Measurements from ENCODE around the gene LMBR1L.

Gene LMBR1L

DNA sequence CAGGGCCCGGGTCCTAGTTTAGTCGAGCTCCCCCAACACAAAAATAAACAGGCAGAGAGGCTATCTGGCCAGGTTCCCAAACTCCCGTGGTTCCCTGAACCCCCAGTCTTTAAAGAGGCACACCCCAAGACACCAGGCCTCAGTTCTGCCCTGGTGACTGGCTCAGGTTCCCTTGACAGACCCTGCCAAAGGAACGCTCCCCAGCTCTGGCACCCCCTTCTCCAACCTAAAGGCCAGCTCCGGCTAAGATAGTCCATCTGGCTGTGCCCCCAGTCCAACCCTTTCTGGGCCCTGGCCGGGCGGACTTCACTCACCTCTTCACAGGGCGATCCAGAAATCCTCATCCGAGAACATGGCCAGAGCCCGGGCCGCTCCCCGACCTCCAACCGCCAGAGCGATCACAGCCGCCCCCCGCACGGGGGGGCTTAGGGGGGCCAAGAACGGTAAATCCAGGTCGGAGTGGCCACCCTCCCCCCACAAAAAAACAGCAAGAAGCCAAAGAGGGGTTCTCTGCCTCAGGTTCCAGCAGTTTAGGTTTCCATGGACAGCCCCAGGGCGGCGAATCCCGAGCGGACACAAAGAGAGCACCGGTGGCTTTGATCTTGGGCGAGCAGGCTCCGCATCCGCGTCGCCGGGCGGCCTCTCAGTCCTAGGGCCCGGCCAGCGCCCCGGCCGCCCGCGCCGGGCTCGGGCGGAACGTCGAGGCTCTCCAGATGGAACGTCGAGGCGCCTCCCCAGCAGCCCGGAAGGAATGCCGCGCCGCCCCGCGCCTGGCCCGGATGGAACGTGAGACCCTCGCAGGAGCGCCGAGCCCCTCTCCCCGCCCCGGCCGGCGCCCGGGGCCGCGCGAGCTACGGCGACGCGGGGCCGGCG is 51.1 kb downstream of the LMBR1L start:
- TF ChIP-seq GATA1 (IDR thresholded peaks at IDR 0.05; ENCODE audit: low read depth, low read length): no peak
- peak; percentile 67 for TF ChIP-seq POLR2A (IDR thresholded peaks at IDR 0.05; ENCODE audit: low read length)
- peak; percentile 62 to 74 for DNase-seq

DNA sequence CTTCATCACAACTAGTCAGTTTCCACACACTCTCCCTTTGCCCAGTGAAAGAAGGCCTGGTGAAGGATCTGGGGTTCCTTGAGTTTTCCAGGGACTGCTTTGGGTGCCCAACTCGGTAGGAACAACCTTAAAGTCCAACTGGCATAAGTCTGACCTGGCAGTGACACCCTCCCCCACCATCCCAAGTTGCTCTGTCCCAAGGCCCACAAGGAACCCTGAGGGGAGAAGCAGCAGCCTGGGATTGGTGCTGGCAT is 51.7 kb downstream of the LMBR1L start:
- TF ChIP-seq GATA1 (IDR thresholded peaks at IDR 0.05; ENCODE audit: low read depth, low read length) (no peak), POLR2A (IDR thresholded peaks at IDR 0.05; ENCODE audit: low read length) (no peak)
- DNase-seq: peak in 1 of 2 experiments; percentile 53

DNA sequence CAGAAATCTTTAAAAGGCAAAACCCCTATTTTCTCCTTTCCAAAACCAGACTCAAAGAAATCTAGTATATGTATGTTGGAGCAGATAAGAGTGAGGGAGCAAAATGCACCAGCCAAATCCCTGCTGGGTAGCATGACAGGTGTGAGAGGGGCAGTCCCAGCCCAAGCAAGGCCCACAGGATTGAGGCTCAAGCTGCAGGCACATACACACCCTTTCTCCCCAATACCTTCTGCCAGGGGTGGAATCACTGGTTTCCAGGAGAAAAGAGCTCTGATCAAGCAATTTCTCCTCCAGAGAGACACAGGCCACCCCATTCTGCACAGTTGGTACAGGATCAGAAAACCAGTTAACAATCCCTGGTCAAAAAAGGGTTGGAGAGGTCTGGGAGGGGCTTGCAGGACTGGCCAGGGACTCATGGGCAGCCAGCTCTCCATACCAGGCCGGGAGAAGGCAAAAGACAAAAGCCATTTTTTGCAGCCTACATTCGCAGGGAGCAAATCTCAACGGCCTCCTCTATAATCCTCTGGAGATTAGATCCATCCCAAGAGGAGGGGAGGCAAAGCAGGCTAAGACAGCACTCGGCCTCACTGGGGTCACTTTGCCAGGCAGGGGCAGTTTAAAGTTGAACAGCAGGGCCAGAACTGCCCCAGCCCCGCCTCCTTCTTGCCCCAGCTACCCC is 52.1 kb downstream of the LMBR1L start:
- TF ChIP-seq GATA1 (IDR thresholded peaks at IDR 0.05; ENCODE audit: low read depth, low read length) (no peak), POLR2A (IDR thresholded peaks at IDR 0.05; ENCODE audit: low read length) (no peak)
- DNase-seq: peak; percentile 25 to 36

DNA sequence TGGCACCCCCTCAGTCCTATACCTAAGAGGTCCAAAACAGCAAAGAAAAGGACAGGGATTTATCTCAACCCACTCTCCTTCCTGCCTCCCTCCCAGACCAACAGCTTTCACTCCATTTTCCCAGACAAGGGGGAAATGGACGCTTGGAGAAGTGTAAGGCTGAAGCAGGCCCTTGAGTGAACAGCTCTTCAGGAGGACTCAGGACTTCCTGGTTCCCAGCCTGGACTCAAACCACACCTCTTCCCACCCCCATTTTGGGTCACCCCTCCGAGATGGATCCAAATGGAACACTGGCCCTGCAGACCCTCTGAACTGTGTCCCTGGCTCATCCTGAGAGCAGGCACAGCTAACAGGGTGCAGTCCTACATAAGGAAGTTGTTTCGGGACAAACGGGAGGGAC is 52.8 kb downstream of the LMBR1L start:
- DNase-seq: peak in 1 of 2 experiments; percentile 36
- TF ChIP-seq GATA1 (IDR thresholded peaks at IDR 0.05; ENCODE audit: low read depth, low read length) (no peak), POLR2A (IDR thresholded peaks at IDR 0.05; ENCODE audit: low read length) (no peak)

DNA sequence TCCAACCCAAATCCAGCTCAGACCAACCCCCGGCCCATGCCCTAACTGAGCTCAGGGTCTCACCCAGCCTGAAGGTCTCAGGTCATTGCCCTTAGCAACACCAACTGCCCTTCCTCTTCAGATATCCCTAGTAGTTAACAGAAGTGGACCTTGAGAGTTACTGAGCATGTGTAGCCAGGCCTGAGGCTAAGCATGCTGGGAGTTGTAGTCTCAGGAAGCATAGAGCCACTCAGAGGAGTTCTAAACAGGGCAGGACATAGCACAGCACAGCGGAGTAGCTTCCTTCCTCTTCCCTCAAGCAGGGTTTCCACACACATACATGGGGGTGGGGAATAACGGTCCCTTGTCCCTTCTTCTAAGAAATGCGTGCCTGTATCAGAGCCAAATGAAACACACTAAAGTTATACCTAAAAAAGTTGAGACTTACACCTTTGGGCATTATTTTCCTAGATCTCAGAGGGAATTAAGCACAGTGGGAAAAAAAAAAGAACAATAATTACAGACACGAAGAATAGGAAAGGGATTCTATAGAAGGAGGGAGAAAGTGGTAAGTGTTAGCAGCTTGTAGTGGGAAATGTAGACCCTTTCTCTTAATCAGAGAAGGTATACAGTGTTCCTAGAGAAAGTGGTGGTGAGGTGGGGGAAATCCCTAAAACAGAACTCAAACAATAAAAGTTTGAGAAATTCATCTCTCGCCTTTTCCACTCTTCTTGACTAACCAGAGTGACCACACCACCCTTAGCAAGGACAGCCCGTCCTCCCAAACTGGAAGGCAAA is 54.5 kb downstream of the LMBR1L start:
- TF ChIP-seq GATA1 (IDR thresholded peaks at IDR 0.05; ENCODE audit: low read depth, low read length): no peak
- no peak for TF ChIP-seq POLR2A (IDR thresholded peaks at IDR 0.05; ENCODE audit: low read length)
- DNase-seq: peak; percentile 68 to 73

DNA sequence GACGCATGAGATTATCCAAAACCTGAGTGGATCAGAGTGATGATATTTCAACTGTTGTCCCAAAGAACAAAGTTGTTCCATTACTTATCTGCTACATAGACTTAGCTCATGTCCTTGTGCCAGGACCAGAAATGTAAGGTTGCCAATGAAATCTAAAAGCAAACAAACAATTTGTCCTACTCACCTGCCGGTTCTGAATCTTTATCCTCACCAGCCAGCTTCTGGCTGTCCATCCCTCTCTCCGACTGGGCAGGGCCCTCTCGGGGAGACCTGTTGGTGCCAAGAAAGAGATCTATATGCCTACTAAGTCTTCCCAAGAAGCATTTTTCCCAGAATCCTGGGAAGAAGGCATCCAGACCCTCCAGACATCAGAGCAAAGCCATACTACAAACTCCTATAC is 55.6 kb downstream of the LMBR1L start:
- DNase-seq: no peak
- TF ChIP-seq POLR2A (IDR thresholded peaks at IDR 0.05; ENCODE audit: low read length) (no peak), GATA1 (IDR thresholded peaks at IDR 0.05; ENCODE audit: low read depth, low read length) (no peak)

DNA sequence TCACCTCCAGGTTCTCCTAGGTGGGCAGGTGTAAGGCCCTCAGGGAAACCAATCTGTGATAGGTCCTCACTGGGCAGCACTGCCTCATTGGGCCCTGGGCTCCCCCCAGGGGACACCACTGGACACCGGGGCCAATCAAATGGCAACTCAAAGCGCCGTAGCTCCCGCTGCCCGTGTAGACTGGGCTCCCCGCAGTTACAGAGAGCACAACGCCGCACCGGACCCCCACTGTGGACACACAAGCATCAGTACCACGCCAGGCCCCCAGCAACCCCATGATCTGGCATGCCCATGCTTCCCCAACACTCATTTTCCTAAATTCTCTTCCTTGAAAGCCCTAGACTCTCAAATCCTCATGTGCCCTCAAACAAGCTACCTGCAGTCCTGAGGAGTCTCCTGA is 56.1 kb downstream of the LMBR1L start:
- TF ChIP-seq GATA1 (IDR thresholded peaks at IDR 0.05; ENCODE audit: low read depth, low read length) (no peak), POLR2A (IDR thresholded peaks at IDR 0.05; ENCODE audit: low read length) (no peak)
- no peak for DNase-seq

DNA sequence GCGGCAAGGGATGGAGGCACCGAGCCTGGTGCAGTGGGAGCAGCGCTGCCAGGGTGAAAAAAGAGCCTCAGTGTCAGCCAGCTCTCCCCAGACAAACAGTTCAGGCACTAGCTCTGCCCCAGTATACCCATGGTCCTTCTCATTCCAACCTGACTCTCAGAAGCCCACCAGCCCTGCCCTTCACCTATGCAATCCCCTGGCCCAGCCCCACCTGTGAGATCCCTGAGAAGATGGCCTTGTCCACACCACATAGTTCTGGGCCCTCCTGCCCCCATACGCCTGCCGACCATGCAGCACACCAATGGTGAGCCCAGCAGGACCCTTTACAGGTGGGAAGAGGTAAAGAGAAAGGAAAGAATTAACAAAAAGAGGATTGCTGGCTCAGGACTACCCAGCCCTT is 56.6 kb downstream of the LMBR1L start:
- DNase-seq: no peak
- TF ChIP-seq GATA1 (IDR thresholded peaks at IDR 0.05; ENCODE audit: low read depth, low read length) (no peak), POLR2A (IDR thresholded peaks at IDR 0.05; ENCODE audit: low read length) (no peak)

DNA sequence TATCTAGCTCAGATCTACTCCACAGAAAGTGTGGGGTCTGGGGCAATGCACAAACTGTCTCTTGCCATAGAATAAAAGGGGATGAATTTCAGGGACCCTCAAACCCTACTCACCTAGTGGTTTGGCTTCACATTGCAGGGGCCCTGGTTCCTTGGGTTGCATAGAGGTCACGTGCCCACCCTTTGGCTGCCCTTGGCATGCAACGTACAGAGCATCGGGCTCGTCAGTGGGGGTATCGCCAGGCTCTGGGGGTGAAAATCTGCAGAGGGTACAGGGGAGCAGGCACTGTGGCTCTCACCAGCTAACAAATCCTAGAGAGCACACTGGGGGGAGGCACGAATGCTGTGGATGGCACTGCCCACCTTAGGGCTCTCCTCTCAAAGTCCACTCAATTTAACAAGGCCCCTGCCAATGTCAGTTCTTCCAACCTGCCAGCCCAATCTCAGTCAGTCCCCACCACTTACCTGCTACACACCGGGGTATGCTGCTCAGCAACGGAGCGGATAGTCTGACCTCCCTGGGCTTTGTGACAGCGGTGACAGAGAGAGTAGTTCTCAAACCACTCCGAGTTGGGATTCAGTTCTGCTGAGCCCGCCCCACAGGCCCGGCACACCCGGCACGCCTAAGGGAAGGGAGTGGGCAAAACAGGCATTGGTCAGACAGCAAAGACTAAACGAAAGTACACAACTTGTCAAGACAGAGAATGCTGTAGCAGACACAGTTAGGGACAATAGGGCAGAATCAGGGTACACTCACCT is 58.0 kb downstream of the LMBR1L start:
- no peak for DNase-seq
- TF ChIP-seq GATA1 (IDR thresholded peaks at IDR 0.05; ENCODE audit: low read depth, low read length): no peak
- no peak for TF ChIP-seq POLR2A (IDR thresholded peaks at IDR 0.05; ENCODE audit: low read length)

DNA sequence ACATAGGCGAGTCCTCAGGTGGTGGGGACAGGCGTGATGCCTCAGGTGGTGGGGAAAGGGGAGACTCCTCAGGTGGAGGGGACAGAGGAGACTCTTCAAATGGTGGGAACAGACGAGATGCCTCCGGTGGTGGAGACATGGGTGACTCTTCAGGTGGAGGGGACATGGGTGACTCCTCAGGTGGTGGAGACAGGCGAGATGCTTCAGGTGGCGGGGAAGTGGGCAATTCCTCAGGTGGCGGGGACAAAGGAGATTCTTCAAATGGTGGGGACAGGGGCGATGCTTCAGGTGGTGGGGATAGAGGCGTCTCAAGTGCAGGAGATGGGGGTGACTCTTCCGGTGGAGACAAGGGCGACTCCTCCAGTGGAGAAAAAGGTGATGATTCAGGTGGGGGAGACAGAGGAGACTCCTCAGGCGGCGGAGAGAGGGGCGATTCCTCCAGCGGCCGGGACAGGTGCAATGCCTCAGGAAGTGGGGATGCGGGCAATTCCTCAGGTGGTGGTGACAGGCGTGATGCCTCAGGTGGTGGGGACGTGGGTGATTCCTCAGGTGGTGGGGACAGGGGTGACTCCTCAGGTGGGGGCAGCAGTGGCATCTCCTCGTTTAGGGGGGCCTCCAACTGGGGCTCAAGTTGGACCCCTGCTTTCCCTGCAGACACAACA is 58.7 kb downstream of the LMBR1L start:
- no peak for TF ChIP-seq GATA1 (IDR thresholded peaks at IDR 0.05; ENCODE audit: low read depth, low read length)
- TF ChIP-seq POLR2A (IDR thresholded peaks at IDR 0.05; ENCODE audit: low read length): no peak
- no peak for DNase-seq

DNA sequence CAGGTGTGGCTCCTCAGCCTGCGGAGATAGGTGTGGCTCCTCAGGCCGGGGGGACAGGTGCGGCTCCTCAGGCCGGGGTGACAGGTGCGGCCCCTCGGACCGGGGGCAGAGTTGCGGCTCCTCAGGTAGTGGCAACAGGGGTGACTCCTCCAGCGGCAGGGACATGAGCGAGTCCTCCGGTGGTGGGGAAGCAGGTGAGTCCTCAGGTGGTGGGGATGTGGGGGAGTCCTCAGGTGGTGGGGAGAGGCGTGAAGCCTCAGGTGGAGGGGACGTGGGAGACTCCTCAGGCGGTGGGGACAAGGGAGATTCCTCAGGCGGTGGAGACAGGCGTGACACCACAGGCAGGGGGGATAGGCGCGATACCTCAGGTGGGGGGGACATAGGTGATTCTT is 59.3 kb downstream of the LMBR1L start:
- no peak for TF ChIP-seq GATA1 (IDR thresholded peaks at IDR 0.05; ENCODE audit: low read depth, low read length)
- no peak for TF ChIP-seq POLR2A (IDR thresholded peaks at IDR 0.05; ENCODE audit: low read length)
- no peak for DNase-seq

DNA sequence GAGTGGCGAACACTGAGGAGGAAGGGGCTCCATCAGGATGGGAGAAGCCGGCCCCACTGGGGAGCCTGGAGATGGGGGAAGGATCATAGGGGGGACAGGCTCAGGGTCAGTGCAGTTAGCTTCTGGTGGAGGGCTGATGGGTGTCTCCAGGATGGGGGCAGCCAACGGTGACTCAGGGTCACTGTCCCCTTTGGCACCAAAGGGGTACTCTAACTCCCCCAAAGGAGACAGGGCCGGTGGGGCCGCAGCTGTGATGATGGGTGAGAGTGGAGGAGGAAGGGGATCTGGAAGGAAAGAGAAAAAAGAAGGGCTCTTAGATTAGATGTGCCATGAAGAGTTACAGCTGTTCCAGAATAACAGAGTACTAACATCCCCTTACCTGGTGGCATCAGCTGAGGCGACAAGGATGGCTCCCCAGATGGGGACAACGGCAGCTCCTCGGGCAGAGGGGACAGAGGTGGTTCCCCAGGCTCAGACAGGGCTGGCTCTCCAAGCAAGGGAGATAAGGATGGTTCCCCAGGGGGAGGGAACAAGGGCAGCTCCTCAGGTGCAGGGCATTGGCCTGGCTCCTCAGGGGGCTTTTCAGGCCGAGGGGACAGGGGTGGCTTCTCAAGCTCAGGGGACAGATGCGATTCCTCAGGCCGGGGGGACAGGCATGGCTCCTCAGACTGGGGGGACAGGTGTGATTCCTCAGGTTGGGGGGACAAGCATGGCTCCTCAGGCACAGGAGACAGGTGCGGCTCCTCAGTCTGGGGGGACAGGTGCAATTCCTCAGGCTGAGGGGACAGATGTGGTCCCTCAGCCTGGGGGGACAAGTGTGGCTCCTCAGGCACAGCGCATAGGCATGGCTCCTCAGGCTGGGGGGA is 59.9 kb downstream of the LMBR1L start:
- no peak for TF ChIP-seq POLR2A (IDR thresholded peaks at IDR 0.05; ENCODE audit: low read length)
- no peak for TF ChIP-seq GATA1 (IDR thresholded peaks at IDR 0.05; ENCODE audit: low read depth, low read length)
- DNase-seq: no peak

All from erythroblast (primary cell).